Measurements from ENCODE around the gene KIRREL1.

Gene KIRREL1

GRCh38 chr1:158104891-158105290 lies 111.4 kb downstream of the KIRREL1 start:
- H2AK5ac ChIP-seq (ENCODE audit: low read length) = no peak overlapping the region
- no peak overlapping the region for H2BK12ac ChIP-seq (ENCODE audit: low read length)
- no peak overlapping the region for H3K9ac ChIP-seq (ENCODE audit: low read length)
- no peak overlapping the region for H2BK5ac ChIP-seq (ENCODE audit: low read depth, low read length, poor library complexity)
- no peak overlapping the region for H3K4me3 ChIP-seq (ENCODE audit: low read depth, low read length)
- no CpG with 5 or more reads among the region's 2 CpGs for WGBS (ENCODE audit: extremely low coverage, insufficient coverage, insufficient read length)
- H3K23ac ChIP-seq (ENCODE audit: low read length) = no peak overlapping the region
- H3K4me2 ChIP-seq (ENCODE audit: low read length) = no peak overlapping the region
- H3K4me1 ChIP-seq (ENCODE audit: control insufficient read depth in 1 of 2, insufficient read depth in 2 of 2, low read length in 2 of 2) = peaks cover 0 to 2% of the 10 kb centered on the region in 2 experiments
- no peak overlapping the region for H3K4ac ChIP-seq (ENCODE audit: low read depth, low read length)
- H2AFZ ChIP-seq (ENCODE audit: insufficient read depth, low read length, poor library complexity) = no peak overlapping the region
- no peak overlapping the region for H3K14ac ChIP-seq (ENCODE audit: low read length)
- no peaks in the 10 kb centered on the region for H3K36me3 ChIP-seq (ENCODE audit: control insufficient read depth in 1 of 2, insufficient read depth in 2 of 2, low read length in 2 of 2)
- H3K79me1 ChIP-seq (ENCODE audit: low read length) = no peaks in the 10 kb centered on the region
- no peak overlapping the region for H4K91ac ChIP-seq (ENCODE audit: low read depth, low read length)
- no peak overlapping the region for H4K12ac ChIP-seq (ENCODE audit: low read depth, low read length)
- H3K9me3 ChIP-seq (ENCODE audit: insufficient read depth, low read depth, low read length) = peaks cover 3% of the 10 kb centered on the region
- H4K8ac ChIP-seq (ENCODE audit: low read depth, low read length) = no peak overlapping the region
- DNase-seq = no peak
- no peak overlapping the region for H2BK120ac ChIP-seq (ENCODE audit: insufficient read depth, low read length, poor library complexity)
- H3K18ac ChIP-seq (ENCODE audit: low read length) = no peak overlapping the region
- no peaks in the 10 kb centered on the region for H3K79me2 ChIP-seq (ENCODE audit: control insufficient read depth, insufficient read depth, low read length, poor library complexity)
- H3K27me3 ChIP-seq (ENCODE audit: insufficient read depth, low read length) = no peaks in the 10 kb centered on the region
- H3K27ac ChIP-seq (ENCODE audit: low read depth, low read length) = no peak overlapping the region

GRCh38 chr1:158105352-158106095 lies 112.1 kb downstream of the KIRREL1 start:
- Histone ChIP-seq H3K18ac (ENCODE audit: low read length) (no peak overlapping the region), H3K4me1 (ENCODE audit: control insufficient read depth in 1 of 2, insufficient read depth in 2 of 2, low read length in 2 of 2) (peaks cover 0 to 2% of the 10 kb centered on the region in 2 experiments), H3K27me3 (ENCODE audit: insufficient read depth, low read length) (no peaks in the 10 kb centered on the region), H2BK12ac (ENCODE audit: low read length) (no peak overlapping the region), H2BK5ac (ENCODE audit: low read depth, low read length, poor library complexity) (no peak overlapping the region), H3K14ac (ENCODE audit: low read length) (no peak overlapping the region), H3K23ac (ENCODE audit: low read length) (no peak overlapping the region), H4K8ac (ENCODE audit: low read depth, low read length) (no peak overlapping the region), H2AFZ (ENCODE audit: insufficient read depth, low read length, poor library complexity) (no peak overlapping the region), H3K4ac (ENCODE audit: low read depth, low read length) (no peak overlapping the region), H3K9ac (ENCODE audit: low read length) (no peak overlapping the region), H2BK120ac (ENCODE audit: insufficient read depth, low read length, poor library complexity) (no peak overlapping the region), H3K9me3 (ENCODE audit: insufficient read depth, low read depth, low read length) (peaks cover 3% of the 10 kb centered on the region), H3K4me2 (ENCODE audit: low read length) (no peak overlapping the region), H3K79me2 (ENCODE audit: control insufficient read depth, insufficient read depth, low read length, poor library complexity) (no peaks in the 10 kb centered on the region), H4K91ac (ENCODE audit: low read depth, low read length) (no peak overlapping the region), H2AK5ac (ENCODE audit: low read length) (no peak overlapping the region), H3K36me3 (ENCODE audit: control insufficient read depth in 1 of 2, insufficient read depth in 2 of 2, low read length in 2 of 2) (no peaks in the 10 kb centered on the region), H3K4me3 (ENCODE audit: low read depth, low read length) (no peak overlapping the region), H4K12ac (ENCODE audit: low read depth, low read length) (no peak overlapping the region), H3K79me1 (ENCODE audit: low read length) (no peaks in the 10 kb centered on the region), H3K27ac (ENCODE audit: low read depth, low read length) (no peak overlapping the region)
- WGBS (ENCODE audit: extremely low coverage, insufficient coverage, insufficient read length) = no CpG with 5 or more reads among the region's 9 CpGs
- DNase-seq = no peak

- Histone ChIP-seq H2AFZ (ENCODE audit: insufficient read depth, low read length, poor library complexity) (no peak overlapping the region), H3K23ac (ENCODE audit: low read length) (no peak overlapping the region), H3K4ac (ENCODE audit: low read depth, low read length) (no peak overlapping the region), H2BK120ac (ENCODE audit: insufficient read depth, low read length, poor library complexity) (no peak overlapping the region), H3K27me3 (ENCODE audit: insufficient read depth, low read length) (peaks cover 7% of the 10 kb centered on the region), H3K18ac (ENCODE audit: low read length) (no peak overlapping the region), H4K91ac (ENCODE audit: low read depth, low read length) (no peak overlapping the region), H3K9me3 (ENCODE audit: insufficient read depth, low read depth, low read length) (peaks cover 3% of the 10 kb centered on the region), H3K14ac (ENCODE audit: low read length) (no peak overlapping the region), H4K8ac (ENCODE audit: low read depth, low read length) (no peak overlapping the region), H3K4me1 (ENCODE audit: control insufficient read depth in 1 of 2, insufficient read depth in 2 of 2, low read length in 2 of 2) (no peaks in the 10 kb centered on the region), H3K79me1 (ENCODE audit: low read length) (no peaks in the 10 kb centered on the region), H3K79me2 (ENCODE audit: control insufficient read depth, insufficient read depth, low read length, poor library complexity) (no peaks in the 10 kb centered on the region), H2BK12ac (ENCODE audit: low read length) (no peak overlapping the region), H3K36me3 (ENCODE audit: control insufficient read depth in 1 of 2, insufficient read depth in 2 of 2, low read length in 2 of 2) (no peaks in the 10 kb centered on the region), H3K27ac (ENCODE audit: low read depth, low read length) (no peak overlapping the region), H3K4me2 (ENCODE audit: low read length) (no peak overlapping the region), H4K12ac (ENCODE audit: low read depth, low read length) (no peak overlapping the region), H2AK5ac (ENCODE audit: low read length) (no peak overlapping the region), H2BK5ac (ENCODE audit: low read depth, low read length, poor library complexity) (no peak overlapping the region), H3K9ac (ENCODE audit: low read length) (no peak overlapping the region), H3K4me3 (ENCODE audit: low read depth, low read length) (no peak overlapping the region)
- no peak for DNase-seq
- WGBS (ENCODE audit: extremely low coverage, insufficient coverage, insufficient read length) = no CpG with 5 or more reads among the region's 2 CpGs
These were observed 114.5 kb downstream of the KIRREL1 start for GRCh38 chr1:158107916-158108315.

- H3K27ac ChIP-seq (ENCODE audit: low read depth, low read length) = no peak overlapping the region
- H3K4me1 ChIP-seq (ENCODE audit: control insufficient read depth in 1 of 2, insufficient read depth in 2 of 2, low read length in 2 of 2) = peaks cover 0 to 4% of the 10 kb centered on the region in 2 experiments
- H3K36me3 ChIP-seq (ENCODE audit: control insufficient read depth in 1 of 2, insufficient read depth in 2 of 2, low read length in 2 of 2) = no peaks in the 10 kb centered on the region
- no peak overlapping the region for H4K12ac ChIP-seq (ENCODE audit: low read depth, low read length)
- no peak overlapping the region for H3K18ac ChIP-seq (ENCODE audit: low read length)
- H2BK12ac ChIP-seq (ENCODE audit: low read length) = no peak overlapping the region
- no peaks in the 10 kb centered on the region for H3K79me2 ChIP-seq (ENCODE audit: control insufficient read depth, insufficient read depth, low read length, poor library complexity)
- H3K79me1 ChIP-seq (ENCODE audit: low read length) = no peaks in the 10 kb centered on the region
- peak overlapping the region; percentile 80 for H3K4me2 ChIP-seq (ENCODE audit: low read length)
- no CpG with 5 or more reads among the region's 58 CpGs for WGBS (ENCODE audit: extremely low coverage, insufficient coverage, insufficient read length)
- no peak overlapping the region for H2AK5ac ChIP-seq (ENCODE audit: low read length)
- H3K9ac ChIP-seq (ENCODE audit: low read length) = no peak overlapping the region
- H4K91ac ChIP-seq (ENCODE audit: low read depth, low read length) = no peak overlapping the region
- no peak overlapping the region for H2BK120ac ChIP-seq (ENCODE audit: insufficient read depth, low read length, poor library complexity)
- peaks cover 3% of the 10 kb centered on the region for H3K9me3 ChIP-seq (ENCODE audit: insufficient read depth, low read depth, low read length)
- H2BK5ac ChIP-seq (ENCODE audit: low read depth, low read length, poor library complexity) = no peak overlapping the region
- peak in 1 of 2 donors; percentile 9 for DNase-seq
- no peak overlapping the region for H3K4ac ChIP-seq (ENCODE audit: low read depth, low read length)
- no peak overlapping the region for H3K14ac ChIP-seq (ENCODE audit: low read length)
- peak overlapping the region; percentile 94 for H2AFZ ChIP-seq (ENCODE audit: insufficient read depth, low read length, poor library complexity)
- H3K27me3 ChIP-seq (ENCODE audit: insufficient read depth, low read length) = peaks cover 7% of the 10 kb centered on the region
- peak overlapping the region; percentile 68 for H3K4me3 ChIP-seq (ENCODE audit: low read depth, low read length)
- no peak overlapping the region for H4K8ac ChIP-seq (ENCODE audit: low read depth, low read length)
- no peak overlapping the region for H3K23ac ChIP-seq (ENCODE audit: low read length)
These were observed 119.7 kb downstream of the KIRREL1 start for GRCh38 chr1:158112994-158113758.
